ENCODE measurements around the gene GRP.

GRCh38 chr18:59231114-59231513, 11.2 kb downstream of the GRP start:
- TF ChIP-seq CTCF (IDR thresholded peaks at IDR 0.05) (no peak), POLR2A (IDR thresholded peaks at IDR 0.05) (no peak)
